T-helper 2 cell (primary cell): ENCODE measurements around the gene GRB10.

Experiments used
- DNase-seq, 5 experiments: peaks; one replicate each; pipeline versions ENCODE4 v3.0.0 to v3.0.0-alpha.2; 2012 to 2022

GRB10 gene

DNA sequence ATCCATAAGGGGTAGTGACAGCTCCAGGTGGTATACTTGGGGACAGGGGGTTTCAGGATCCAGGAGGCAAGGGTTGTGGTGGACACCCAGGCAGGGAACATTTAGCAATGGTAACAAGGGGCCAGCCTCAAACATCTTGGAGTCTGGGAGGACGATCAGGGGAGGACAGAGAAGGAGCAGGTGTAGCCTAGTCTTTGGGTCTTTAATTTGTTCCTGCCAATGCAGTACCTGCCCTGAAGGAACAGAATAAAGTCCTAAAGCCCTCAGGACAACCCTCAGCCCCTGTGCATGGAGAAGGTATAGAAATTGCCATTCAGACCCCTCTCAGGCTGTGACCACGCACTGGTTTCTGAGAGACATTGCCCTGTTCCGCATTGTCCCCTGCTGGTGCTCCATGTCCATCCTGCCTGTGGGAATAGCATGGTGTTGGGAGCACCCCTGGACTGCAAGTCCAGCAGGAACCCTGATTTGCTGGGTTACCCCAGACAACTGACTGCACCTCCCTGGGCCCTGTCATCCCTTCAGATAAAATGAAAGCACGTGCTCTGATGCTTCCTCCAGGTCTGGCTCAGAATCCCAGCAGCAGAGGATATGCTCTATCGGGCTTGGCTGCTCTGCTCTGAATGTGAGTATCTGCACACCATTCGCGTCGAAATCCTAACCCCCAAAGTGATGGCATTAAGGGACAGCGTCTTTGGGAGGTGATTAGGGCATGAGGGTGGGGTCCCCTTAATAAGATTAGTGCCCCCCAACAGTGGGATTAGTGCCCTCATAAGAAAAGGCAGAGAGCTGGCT is 241.7 kb downstream of the GRB10 start:
- DNase-seq = no peak
